Measurements from ENCODE around the gene CCDC33.

- TF ChIP-seq EZH2 (IDR thresholded peaks at IDR 0.05; ENCODE audit: insufficient read depth, poor library complexity, severe bottlenecking) (no peak), EZH2phosphoT487 (IDR thresholded peaks at IDR 0.05; ENCODE audit: insufficient read depth, low read depth) (no peak)
Measured at GRCh38 chr15:74281147-74282133, 45.3 kb downstream of the CCDC33 start.
